Omental fat pad (tissue), 4 donors: ENCODE results near the gene TST. TPM values are rescaled to one million over a fixed set of nuclear protein-coding genes. Genes with fewer than 3 reads are reported as not detected.

Experiments
- ATAC-seq: fragments of 150-250 bp; one replicate; pipeline ENCODE4 v1.9.1; 2016; ENCODE audit warnings: mild to moderate bottlenecking, moderate library complexity; ENCODE audit not compliant: low FRiP score
- DNase-seq: peaks from one replicate; pipeline ENCODE4 v3.0.0-alpha.2; 2019; ENCODE audit warnings: low spot score
- CTCF ChIP-seq, 3 donors: fragments of 450-650 bp; IDR thresholded peaks; one replicate each; pipeline ENCODE4 v1.5.1; 2016 to 2017; ENCODE audit warnings: antibody characterized with exemption in 3 of 3, mild to moderate bottlenecking in 3 of 3, moderate library complexity in 2 of 3
- total RNA-seq, 4 donors: library from RNA; depleted of rRNA; stranded (reverse); fragments of >200 nt; gene quantifications; one replicate each; pipeline ENCODE4 v1.1.0, GENCODE V29; 2016

TST gene
- total RNA-seq, 4 donors from 2014 or later: 45.4 to 141 (median 78.0) TPM

- ATAC-seq (no peak), DNase-seq (no peak)
- TF ChIP-seq CTCF (IDR thresholded peaks at IDR 0.05): no peak
These were observed 47.7 kb downstream of the TST start for GRCh38 chr22:36971341-36972125.

- ATAC-seq (no peak), DNase-seq (no peak)
- no peak for TF ChIP-seq CTCF (IDR thresholded peaks at IDR 0.05)
These were observed 50.8 kb downstream of the TST start for GRCh38 chr22:36968249-36968964.

GRCh38 chr22:36966851-36967540 lies 52.3 kb downstream of the TST start:
- DNase-seq: no peak
- TF ChIP-seq CTCF (IDR thresholded peaks at IDR 0.05): no peak
- peak; percentile 80 for ATAC-seq

GRCh38 chr22:36965696-36966095 lies 53.6 kb downstream of the TST start:
- ATAC-seq: no peak
- no peak for DNase-seq
- TF ChIP-seq CTCF (IDR thresholded peaks at IDR 0.05): no peak

- DNase-seq: no peak
- TF ChIP-seq CTCF (IDR thresholded peaks at IDR 0.05): no peak
- no peak for ATAC-seq
These were observed 55.1 kb downstream of the TST start for GRCh38 chr22:36964106-36964505.

- TF ChIP-seq CTCF (IDR thresholded peaks at IDR 0.05): no peak
- DNase-seq: no peak
- no peak for ATAC-seq
These were observed 55.9 kb downstream of the TST start for GRCh38 chr22:36963302-36963701.
